H1 (cell line): Measurements from ENCODE around the gene MTURN. TPM values are rescaled to one million over a fixed set of nuclear protein-coding genes. Genes with fewer than 3 reads are reported as not detected.

Experiments used
- CHD7 ChIP-seq: fragments of 300-600 bp; sonication (generic); IDR thresholded peaks from 2 replicates; pipeline ENCODE4 v1.7.1; 2012; ENCODE audit warnings: low read length, moderate library complexity, mild to moderate bottlenecking, inconsistent platforms; ENCODE audit not compliant: insufficient replicate concordance
- TBP ChIP-seq: IDR thresholded peaks from 2 replicates; pipeline ENCODE4 v1.6.1; 2011; ENCODE audit warnings: low read depth, low read length, improper control_type of control experiment
- TEAD4 ChIP-seq: IDR thresholded peaks from 2 replicates; pipeline ENCODE4 v1.6.1; 2012; ENCODE audit warnings: low read depth, low read length, inconsistent platforms, mixed read lengths
- USF2 ChIP-seq: IDR thresholded peaks from 2 replicates; pipeline ENCODE4 v1.6.1; 2011; ENCODE audit warnings: low read length, improper control_type of control experiment
- polyA plus RNA-seq, 7 experiments: library from polyadenylated mRNA; depleted of rRNA in 3 of 7; stranded (reverse) in 5 of 7; unstranded in 2 of 7; fragments of >200 nt in 5 of 7; fragments of 200-250 nt in 2 of 7; gene quantifications; 1 replicate in 5 of 7; 2 replicates in 1 of 7; 4 replicates in 1 of 7; pipeline versions ENCODE4 v1.2.1 to v1.2.3, GENCODE V29; 2011 to 2013; ENCODE audit warnings: missing spikeins in 2 of 7, mixed read lengths in 2 of 7
- total RNA-seq: library from RNA; stranded (reverse); fragmentation: NEBNext Ultra II Directional; extraction: Animal tissue kit (Norgen Biotek cat#: 25700); gene quantifications from 2 replicates; pipeline ENCODE4 v1.2.1, GENCODE V29; 2021

Gene MTURN
- total and polyA plus RNA-seq, 2 of the 8 experiments (the other 6 are each of a cell fraction or from before 2014, with no cell fraction given) = 2.6 to 5.8 TPM

GRCh38 chr7:30090111-30090510, 44.7 kb upstream of the MTURN start (continued):
- no peak for TF ChIP-seq USF2
- no peak for TF ChIP-seq TEAD4
- TF ChIP-seq TBP = no peak
- no peak for TF ChIP-seq CHD7
